Small intestine (tissue), 16 donors: Measurements from ENCODE around the gene RECQL5. TPM values are rescaled to one million over a fixed set of nuclear protein-coding genes. Genes with fewer than 3 reads are reported as not detected.

Experiments used
- DNase-seq, 2 donors: peaks; one replicate each; pipeline versions ENCODE4 v3.0.0 to v3.0.0-alpha.2; 2013
- FAIRE-seq: peaks from 2 replicates; lab custom pipeline; 2012; peaks lifted over from hg19 to GRCh38; lab: Jason Lieb, UNC
- H3K27ac ChIP-seq, 3 donors: one replicate each; pipeline ENCODE4 v1.5.1; 2013; ENCODE audit warnings: low read length in 2 of 3, mild to moderate bottlenecking in 2 of 3, control low read depth in 1 of 3, inconsistent platforms in 1 of 3, low read depth in 1 of 3, moderate library complexity in 1 of 3
- H3K27me3 ChIP-seq, 3 donors: one replicate each; pipeline ENCODE4 v1.6.1; 2013; ENCODE audit warnings: low read length in 3 of 3, inconsistent platforms in 1 of 3; ENCODE audit not compliant: control insufficient read depth in 3 of 3, insufficient read depth in 3 of 3
- H3K36me3 ChIP-seq, 3 donors: one replicate each; pipeline ENCODE4 v1.6.1; 2013; ENCODE audit warnings: low read length in 3 of 3, inconsistent platforms in 1 of 3, low read depth in 1 of 3, mild to moderate bottlenecking in 1 of 3, moderate library complexity in 1 of 3; ENCODE audit not compliant: control insufficient read depth in 3 of 3, insufficient read depth in 2 of 3
- H3K4me1 ChIP-seq, 3 donors: one replicate each; pipeline ENCODE4 v1.6.1; 2013; ENCODE audit warnings: low read length in 2 of 3, inconsistent platforms in 1 of 3, low read depth in 1 of 3, mild to moderate bottlenecking in 1 of 3, moderate library complexity in 1 of 3; ENCODE audit not compliant: control insufficient read depth in 3 of 3, insufficient read depth in 2 of 3
- H3K4me3 ChIP-seq, 3 donors: one replicate each; pipeline ENCODE4 v1.5.1; 2013; ENCODE audit warnings: low read length in 3 of 3, control low read depth in 1 of 3, inconsistent platforms in 1 of 3, low read depth in 1 of 3, mild to moderate bottlenecking in 1 of 3, moderate library complexity in 1 of 3
- H3K9me3 ChIP-seq, 2 donors: one replicate each; pipeline ENCODE4 v1.6.1; 2013; ENCODE audit warnings: low read depth in 1 of 2, low read length in 1 of 2; ENCODE audit not compliant: control insufficient read depth in 2 of 2, insufficient read depth in 1 of 2
- WGBS, 3 donors: extraction: QIAGEN DNeasy Blood & Tissue Kit; methylation state at CpG; one replicate each; pipeline ENCODE4 v1.1.7; 2013; 5-methylcytosine and 5-hydroxymethylcytosine counted together
- long read RNA-seq, 10 donors: transcript quantifications; one replicate each; lab custom pipeline, GENCODE V29; 2026
- polyA plus RNA-seq, 4 donors: library from polyadenylated mRNA; stranded (reverse) in 3 of 4; unstranded in 1 of 4; fragments of 200-250 nt in 3 of 4; fragments of 120-200 nt in 1 of 4; gene quantifications; one replicate each; pipeline versions ENCODE4 v1.2.1 to v1.2.3, GENCODE V29; 2013
- donor health status: healthy with polysubstance abuse.
- donor health status: control.
- donor health status: control.
- donor health status: Bipolar disorder and iron deficiency.
- donor health status: healthy.

RECQL5 gene
- polyA plus RNA-seq = 10 to 100 TPM; 14.6 to 41.2 (median 17.9) TPM
- long read RNA-seq, donor 1 = 0 reads
- long read RNA-seq, donor 2, partial matches to known transcripts = 26 of 26 reads
- long read RNA-seq, donor 2, other reads (novel, unspliced or antisense) = 0 of 26 reads
- long read RNA-seq, donor 3, partial matches to known transcripts = 33 of 33 reads
- long read RNA-seq, donor 3, other reads (novel, unspliced or antisense) = 0 of 33 reads
- long read RNA-seq, donor 4 = 0 reads
- long read RNA-seq, donor 5 = 0 reads
- long read RNA-seq, donor 6, partial matches to known transcripts = 6 of 6 reads
- long read RNA-seq, donor 6, other reads (novel, unspliced or antisense) = 0 of 6 reads
- long read RNA-seq, donor 7, partial matches to known transcripts = 0 of 1 reads
- long read RNA-seq, donor 7, other reads (novel, unspliced or antisense) = 0 of 1 reads
- long read RNA-seq, donor 8 = 0 reads
- long read RNA-seq, donor 9, partial matches to known transcripts = 0 of 1 reads
- long read RNA-seq, donor 9, other reads (novel, unspliced or antisense) = 0 of 1 reads
- long read RNA-seq, donor 10, partial matches to known transcripts = 28 of 30 reads
- long read RNA-seq, donor 10, other reads (novel, unspliced or antisense) = 0 of 30 reads

- DNase-seq = peak; percentile 99
- WGBS, 3 donors = 0 to 1% (median 0%) methylated on average over 55 of the region's 55 CpGs
- Histone ChIP-seq H3K36me3 (peaks cover 5 to 32% (median 5%) of the 10 kb centered on the region in 3 donors), H3K4me3 (peak within 1 kb of the TSS; percentile 69 to 96 (median 96)), H3K9me3 (no peaks in the 10 kb centered on the region), H3K4me1 (peaks cover 0 to 14% (median 8%) of the 10 kb centered on the region in 3 donors), H3K27ac (peak within 1 kb of the TSS; percentile 67 to 99 (median 83)), H3K27me3 (no peaks in the 10 kb centered on the region)
- no peak for FAIRE-seq
Observed at GRCh38 chr17:75666959-75667790, at the start of gene RECQL5, which contains the start of gene SAP30BP. Gene RECQL5 (minus strand): TSS chr17:75667154. CDS start chr17:75666557, 597 bp downstream. Gene SAP30BP (plus strand): TSS chr17:75667338. CDS start chr17:75667373, 35 bp downstream.

DNA sequence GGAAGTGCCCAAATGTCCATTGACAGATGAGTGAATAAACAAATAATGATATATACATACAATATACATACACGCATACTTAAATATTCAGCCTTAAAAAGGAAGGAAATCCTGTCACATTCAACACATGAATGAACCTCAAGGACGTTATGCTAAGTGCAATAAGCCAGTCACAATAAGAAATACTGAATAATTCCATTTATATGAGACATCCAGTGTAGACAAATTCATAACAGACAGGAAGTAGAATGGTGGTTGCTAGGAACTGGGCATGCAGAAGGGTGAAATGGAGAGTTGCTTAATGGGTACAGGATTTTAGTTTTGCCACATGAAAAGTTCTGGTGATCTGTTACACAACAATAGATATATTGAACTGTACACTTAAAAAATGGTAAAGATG is 45.5 kb upstream of the RECQL5 start:
- H3K27me3 ChIP-seq = peaks cover 0 to 2% (median 0%) of the 10 kb centered on the region in 3 donors
- peaks cover 0 to 15% (median 2%) of the 10 kb centered on the region in 3 donors for H3K36me3 ChIP-seq
- no peaks in the 10 kb centered on the region for H3K4me1 ChIP-seq
- DNase-seq = no peak
- H3K27ac ChIP-seq = no peak overlapping the region
- H3K9me3 ChIP-seq = no peaks in the 10 kb centered on the region
- H3K4me3 ChIP-seq = no peak overlapping the region
- 61 to 71% (median 71%) methylated on average over 2 of the region's 2 CpGs for whole genome bisulfite sequencing, 3 donors
- FAIRE-seq = no peak

GRCh38 chr17:75707079-75707571 is 40.2 kb upstream of the RECQL5 start:
- Histone ChIP-seq H3K27me3 (no peaks in the 10 kb centered on the region), H3K27ac (no peak overlapping the region), H3K9me3 (no peaks in the 10 kb centered on the region), H3K4me1 (no peaks in the 10 kb centered on the region), H3K4me3 (no peak overlapping the region), H3K36me3 (peaks cover 6 to 69% (median 23%) of the 10 kb centered on the region in 3 donors)
- 73 to 87% (median 78%) methylated on average over 12 of the region's 12 CpGs for WGBS, 3 donors
- FAIRE-seq (no peak), DNase-seq (no peak)

- H3K4me1 ChIP-seq = peaks cover 0 to 2% (median 0%) of the 10 kb centered on the region in 3 donors
- FAIRE-seq = no peak
- 90 to 94% (median 90%) methylated on average over 19 to 20 of the region's 20 CpGs for WGBS, 3 donors
- H3K9me3 ChIP-seq = no peaks in the 10 kb centered on the region
- H3K36me3 ChIP-seq = peaks cover 6 to 78% (median 23%) of the 10 kb centered on the region in 3 donors
- peak overlapping the region in 1 of 3 donors; percentile 19 for H3K27ac ChIP-seq
- H3K27me3 ChIP-seq = no peaks in the 10 kb centered on the region
- DNase-seq = no peak
- H3K4me3 ChIP-seq = no peak overlapping the region
Observed at GRCh38 chr17:75706042-75706728, 39.2 kb upstream of the RECQL5 start.

DNA sequence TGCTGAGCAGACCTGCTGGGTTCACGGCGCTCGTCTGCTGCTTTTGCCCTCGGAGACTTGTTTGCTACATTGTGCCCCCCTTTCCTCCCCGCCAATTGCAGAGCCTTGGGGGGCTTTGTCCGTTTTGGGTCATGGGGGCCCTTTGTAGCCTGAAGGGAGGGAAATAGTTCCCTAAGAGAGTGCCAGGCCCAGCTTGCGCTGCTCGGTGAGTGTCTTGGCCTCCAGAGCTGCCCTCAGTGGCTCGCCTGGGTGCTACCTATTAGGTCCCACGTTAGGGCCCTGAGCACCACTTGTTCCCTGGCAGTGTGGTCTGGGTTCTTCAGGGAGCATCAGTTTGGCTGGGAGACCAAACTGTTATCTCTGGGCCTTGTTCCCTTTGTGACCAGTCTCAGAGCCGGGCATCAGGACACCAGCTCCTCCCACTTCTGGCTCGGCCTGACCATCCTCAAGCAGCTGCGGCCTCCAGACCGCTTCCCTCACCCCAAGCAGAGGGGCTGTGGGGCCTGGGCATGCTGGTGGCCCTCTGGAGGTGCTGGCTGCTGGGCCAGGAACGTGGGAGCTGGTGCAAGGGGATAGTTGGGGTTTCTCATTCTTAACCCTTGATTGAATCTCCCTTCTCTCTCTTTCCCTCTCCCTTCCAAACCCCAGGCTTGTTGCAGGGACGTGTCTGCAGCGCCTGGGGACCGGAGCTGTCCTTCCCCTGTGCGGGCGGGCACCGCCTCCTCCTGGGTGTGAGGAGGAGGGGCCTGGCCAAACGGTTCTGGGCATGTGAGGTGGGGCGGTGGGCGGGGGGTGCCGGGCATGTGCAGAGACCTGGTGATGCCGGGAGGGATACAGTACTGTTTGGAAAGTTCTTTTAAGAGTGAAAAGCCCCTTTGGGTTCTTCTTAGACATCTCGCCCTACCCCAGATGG is 38.3 kb upstream of the RECQL5 start:
- DNase-seq = no peak
- Histone ChIP-seq H3K27ac (no peak overlapping the region), H3K4me1 (peaks cover 0 to 12% (median 6%) of the 10 kb centered on the region in 3 donors), H3K9me3 (no peaks in the 10 kb centered on the region), H3K4me3 (no peak overlapping the region), H3K36me3 (peaks cover 10 to 88% (median 26%) of the 10 kb centered on the region in 3 donors), H3K27me3 (no peaks in the 10 kb centered on the region)
- WGBS, 3 donors = 85 to 90% (median 88%) methylated on average over 22 to 27 of the region's 27 CpGs
- no peak for FAIRE-seq

GRCh38 chr17:75703591-75703990 is 36.6 kb upstream of the RECQL5 start:
- Histone ChIP-seq H3K4me1 (peaks cover 3 to 28% (median 8%) of the 10 kb centered on the region in 3 donors), H3K27me3 (no peaks in the 10 kb centered on the region), H3K4me3 (no peak overlapping the region), H3K36me3 (peaks cover 10 to 100% (median 26%) of the 10 kb centered on the region in 3 donors), H3K27ac (no peak overlapping the region), H3K9me3 (peaks cover 0 to 7% of the 10 kb centered on the region in 2 donors)
- WGBS, 3 donors = 96% methylated on average over 9 of the region's 9 CpGs
- FAIRE-seq = no peak
- DNase-seq = no peak

DNA sequence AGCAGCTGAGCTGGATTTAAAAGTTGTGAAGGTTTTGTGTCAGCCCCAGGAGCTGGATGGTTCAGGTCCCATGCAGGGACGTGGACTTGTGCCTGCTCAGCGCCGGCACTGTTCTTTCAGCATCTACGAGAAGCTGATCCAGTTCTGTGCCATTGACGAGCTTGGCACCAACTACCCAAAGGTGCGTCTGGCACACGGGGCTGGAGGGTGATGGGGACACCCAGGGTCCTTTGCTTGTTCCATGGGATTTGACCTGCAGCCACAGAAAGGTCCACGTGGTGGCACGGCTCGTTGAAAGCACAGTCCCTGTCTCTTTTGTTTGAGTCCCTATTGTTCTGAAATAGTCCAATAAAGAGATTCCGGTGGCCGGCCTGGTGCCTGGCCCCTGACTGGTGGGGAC is 36.2 kb upstream of the RECQL5 start:
- H3K4me3 ChIP-seq = no peak overlapping the region
- DNase-seq (no peak), FAIRE-seq (no peak)
- H3K4me1 ChIP-seq = peaks cover 3 to 32% (median 8%) of the 10 kb centered on the region in 3 donors
- 94 to 97% (median 94%) methylated on average over 12 of the region's 12 CpGs for WGBS, 3 donors
- H3K27me3 ChIP-seq = no peaks in the 10 kb centered on the region
- peaks cover 10 to 100% (median 26%) of the 10 kb centered on the region in 3 donors for H3K36me3 ChIP-seq
- peaks cover 0 to 11% of the 10 kb centered on the region in 2 donors for H3K9me3 ChIP-seq
- no peak overlapping the region for H3K27ac ChIP-seq
